HCT116 (cell line): Measurements from ENCODE around the gene NSUN2. TPM values are rescaled to one million over a fixed set of nuclear protein-coding genes. Genes with fewer than 3 reads are reported as not detected.

Experiments
- ATAC-seq: fragments of 200-7000 bp; cut with Tn5 transposase; 2 replicates; pipeline ENCODE4 v1.9.1; 2020; ENCODE audit warnings: mild to moderate bottlenecking, moderate library complexity
- BruUV-seq: library from RNA; stranded (reverse); fragments of 400-500 nt; replicated peaks from 2 replicates; lab custom pipeline; 2021; lab: Mats Ljungman, UMichigan
- CTCF ChIA-PET: fragments of 300-600 bp; sonication (Branson Sonifier 250); formaldehyde crosslinking; loops from one replicate; lab custom pipeline; 2021; ENCODE audit warnings: antibody characterized with exemption; lab: Charles Lee
- POLR2A ChIA-PET: fragments of 300-600, 350-600 bp; sonication (Branson Sonifier 250); formaldehyde crosslinking; loops from one replicate; lab custom pipeline; 2021; ENCODE audit warnings: antibody characterized with exemption; lab: Charles Lee
- RAD21 ChIA-PET, 2 experiments: fragments of 300-600 bp; sonication (Branson Sonifier 250); formaldehyde crosslinking; loops; one replicate each; lab custom pipeline; 2023; ENCODE audit warnings: low total read pairs in 2 of 2; ENCODE audit not compliant: uncharacterized antibody in 2 of 2, unreplicated experiment in 2 of 2, low non-redundant PET in 1 of 2; lab: Charles Lee
- DNase-seq: peaks from one replicate; pipeline ENCODE4 v3.0.0-alpha.2; 2010; ENCODE audit warnings: low read depth, low spot score
- H2AFZ ChIP-seq: fragments of 200-600 bp; shearing (Covaris generic), sonication (generic); 2 replicates; pipeline ENCODE4 v1.6.1; 2017; ENCODE audit warnings: low read depth, mixed run types, mixed read lengths, antibody characterized with exemption, low read length; ENCODE audit not compliant: poor library complexity, severe bottlenecking
- H3K27ac ChIP-seq: 2 replicates; pipeline ENCODE4 v1.5.1; 2012; ENCODE audit warnings: low read depth, low read length
- H3K27me3 ChIP-seq: fragments of 200-600 bp; sonication (generic); 2 replicates; pipeline ENCODE4 v1.6.1; 2016; ENCODE audit warnings: mixed run types, low read length, mixed read lengths; ENCODE audit not compliant: insufficient read depth
- H3K36me3 ChIP-seq, 2 experiments: fragments of 200-500 bp in 1 of 2; fragments of 200-600 bp in 1 of 2; sonication (Bioruptor generic) in 1 of 2; sonication (generic) in 1 of 2; 2 replicates each; pipeline versions ENCODE4 v1.5.1 to v1.6.1; 2014 to 2016; ENCODE audit warnings: low read length in 2 of 2, inconsistent platforms in 1 of 2, mixed read lengths in 1 of 2, mixed run types in 1 of 2; ENCODE audit not compliant: insufficient read depth in 2 of 2, control insufficient read depth in 1 of 2
- H3K4me1 ChIP-seq, 2 experiments: fragments of 200-600 bp in 1 of 2; sonication (generic) in 1 of 2; 2 replicates each; pipeline versions ENCODE4 v1.5.1 to v1.6.1; 2012 to 2017; ENCODE audit warnings: low read length in 2 of 2, inconsistent platforms in 1 of 2, mild to moderate bottlenecking in 1 of 2, mixed read lengths in 1 of 2, mixed run types in 1 of 2, moderate library complexity in 1 of 2; ENCODE audit not compliant: insufficient read depth in 2 of 2, control insufficient read depth in 1 of 2
- H3K4me2 ChIP-seq: fragments of 200-600 bp; sonication (generic); 2 replicates; pipeline ENCODE4 v1.6.1; 2017; ENCODE audit warnings: mixed run types, low read length, mixed read lengths
- H3K4me3 ChIP-seq, 2 experiments: fragments of 200-600 bp in 1 of 2; sonication (generic) in 1 of 2; replicated peaks in 1 of 2; 2 replicates each; pipeline ENCODE4 v1.5.1; 2011 to 2016; ENCODE audit warnings: low read length in 2 of 2, control low read depth in 1 of 2, low read depth in 1 of 2, mild to moderate bottlenecking in 1 of 2, mixed read lengths in 1 of 2, mixed run types in 1 of 2
- H3K79me2 ChIP-seq: fragments of 200-600 bp; sonication (generic); 2 replicates; pipeline ENCODE4 v1.6.1; 2017; ENCODE audit warnings: mild to moderate bottlenecking, mixed run types, low read length, moderate library complexity, mixed read lengths; ENCODE audit not compliant: insufficient read depth
- H3K9ac ChIP-seq: fragments of 200-600 bp; sonication (generic); 2 replicates; pipeline ENCODE4 v1.6.1; 2016; ENCODE audit warnings: low read length, mixed read lengths
- H3K9me2 ChIP-seq: fragments of 200-600 bp; sonication (generic), shearing (Covaris generic); 2 replicates; pipeline ENCODE4 v1.6.1; 2017; ENCODE audit warnings: mixed run types, mild to moderate bottlenecking, moderate library complexity; ENCODE audit not compliant: insufficient read depth
- H3K9me3 ChIP-seq, 2 experiments: fragments of 200-500 bp in 1 of 2; fragments of 200-600 bp in 1 of 2; sonication (Bioruptor generic) in 1 of 2; sonication (generic) in 1 of 2; 2 replicates each; pipeline ENCODE4 v1.6.1; 2014 to 2017; ENCODE audit warnings: low read length in 2 of 2, mixed read lengths in 2 of 2, inconsistent platforms in 1 of 2, low read depth in 1 of 2, mild to moderate bottlenecking in 1 of 2, mixed run types in 1 of 2, moderate library complexity in 1 of 2; ENCODE audit not compliant: control insufficient read depth in 1 of 2, insufficient read depth in 1 of 2
- H4K20me1 ChIP-seq: fragments of 200-600 bp; sonication (generic), shearing (Covaris generic); 2 replicates; pipeline ENCODE4 v1.6.1; 2017; ENCODE audit warnings: mixed run types, mild to moderate bottlenecking, moderate library complexity; ENCODE audit not compliant: insufficient read depth
- ATF3 ChIP-seq: IDR thresholded peaks from 2 replicates; pipeline ENCODE4 v1.6.1; 2012
- CEBPB ChIP-seq: IDR thresholded peaks from 2 replicates; pipeline ENCODE4 v1.6.1; 2012; ENCODE audit warnings: low read depth
- CTCF ChIP-seq, 3 experiments: fragments of 200-600 bp in 1 of 3; sonication (generic) in 1 of 3; IDR thresholded peaks in 2 of 3; conservative IDR thresholded peaks in 1 of 3; 2 replicates each; pipeline ENCODE4 v1.5.1; 2012 to 2017; ENCODE audit warnings: low read depth in 2 of 3, low read length in 2 of 3, antibody characterized with exemption in 1 of 3, borderline replicate concordance in 1 of 3, control low read depth in 1 of 3, mild to moderate bottlenecking in 1 of 3, mixed read lengths in 1 of 3, mixed run types in 1 of 3, moderate library complexity in 1 of 3; ENCODE audit not compliant: insufficient read depth in 1 of 3
- EZH2phosphoT487 ChIP-seq: fragments of 200-600 bp; IDR thresholded peaks from 2 replicates; pipeline ENCODE4 v1.6.1; 2018; ENCODE audit warnings: antibody characterized with exemption, borderline replicate concordance
- FOSL1 ChIP-seq: IDR thresholded peaks from 2 replicates; pipeline ENCODE4 v1.6.1; 2012; ENCODE audit warnings: low read depth
- JUND ChIP-seq: IDR thresholded peaks from 2 replicates; pipeline ENCODE4 v1.6.1; 2012
- POLR2AphosphoS5 ChIP-seq: IDR thresholded peaks from 2 replicates; pipeline ENCODE4 v1.6.1; 2011; ENCODE audit warnings: mild to moderate bottlenecking, low read depth, low read length, moderate library complexity
- RAD21 ChIP-seq: IDR thresholded peaks from 2 replicates; pipeline ENCODE4 v1.6.1; 2012; ENCODE audit warnings: low read depth, mild to moderate bottlenecking
- REST ChIP-seq: IDR thresholded peaks from 2 replicates; pipeline ENCODE4 v1.6.1; 2012; ENCODE audit warnings: low read depth
- SIN3A ChIP-seq: IDR thresholded peaks from 2 replicates; pipeline ENCODE4 v1.6.1; 2012; ENCODE audit warnings: low read depth
- SRF ChIP-seq: IDR thresholded peaks from 2 replicates; pipeline ENCODE4 v1.6.1; 2012; ENCODE audit warnings: low read depth
- TCF7L2 ChIP-seq: IDR thresholded peaks from 2 replicates; pipeline ENCODE4 v1.7.0; 2011; ENCODE audit warnings: borderline replicate concordance, inconsistent platforms; ENCODE audit not compliant: insufficient read depth, insufficient read length; ENCODE audit errors: extremely low read depth
- ZFX ChIP-seq: fragments of 450-650 bp; IDR thresholded peaks from 2 replicates; pipeline ENCODE4 v1.6.1; 2017
- ZNF274 ChIP-seq: fragments of 200-500 bp; sonication (Bioruptor generic); IDR thresholded peaks from 2 replicates; pipeline ENCODE4 v1.6.1; 2014; ENCODE audit warnings: mild to moderate bottlenecking, low read depth, low read length, inconsistent platforms
- intact Hi-C: fragments of 100-400 bp; cut with micrococcal nuclease; formaldehyde crosslinking; loops from 2 replicates; pipeline ENCODE4 v1.10.0; 2022
- total RNA-seq: library from RNA; stranded (reverse); gene quantifications from one replicate; pipeline ENCODE4 v1.2.1, GENCODE V29; 2021; ENCODE audit not compliant: unreplicated experiment

NSUN2 gene
- total RNA-seq, 1 experiment from 2014 or later = 101 TPM

- H3K9me2 ChIP-seq = no peaks in the 10 kb centered on the region
- H3K9me3 ChIP-seq = no peaks in the 10 kb centered on the region
- no peak overlapping the region for H3K9ac ChIP-seq
- intact Hi-C loops = no loop called here
- no peak overlapping the region for H3K4me3 ChIP-seq
- H3K4me1 ChIP-seq = no peaks in the 10 kb centered on the region
- TF ChIP-seq ZFX = no peak
- no peak for TF ChIP-seq ZNF274
- no peak for TF ChIP-seq POLR2AphosphoS5
- no peak for TF ChIP-seq RAD21
- TF ChIP-seq ATF3 = no peak
- no peak for TF ChIP-seq SIN3A
- no peak for TF ChIP-seq CEBPB
- TF ChIP-seq JUND = no peak
- no peak for TF ChIP-seq FOSL1
- no peak for TF ChIP-seq REST
- no peak for TF ChIP-seq SRF
- no peak for TF ChIP-seq EZH2phosphoT487
- TF ChIP-seq CTCF (IDR thresholded peaks at IDR 0.05 in 2 of 3, conservative IDR thresholded peaks at IDR 0.05 in 1 of 3; ENCODE audit: borderline replicate concordance in 1 of 3, insufficient read depth in 1 of 3, low read depth in 2 of 3, low read length in 2 of 3) = no peak
- TF ChIP-seq TCF7L2 = no peak
- TF ChIP-seq, all 23 proteins: peak for 0
- ChIA-PET POLR2A (no interaction called here), CTCF (interaction anchor here (1.0 kb wide), 1 partner anchor 10 kb away, joined by 3 read pairs; no protein-coding TSS in a partner anchor), RAD21 (no interaction called here)
- no TSS peak for BruUV-seq
- Histone ChIP-seq H3K79me2 (no peaks in the 10 kb centered on the region), H4K20me1 (no peaks in the 10 kb centered on the region), H3K27ac (no peak overlapping the region), H3K27me3 (peaks cover 4% of the 10 kb centered on the region; the same call in 1 of the 2 replicates), H2AFZ (no peak overlapping the region), H3K36me3 (no peaks in the 10 kb centered on the region), H3K4me2 (no peak overlapping the region)
- DNase-seq (no peak), ATAC-seq (no peak)
These were observed 45.7 kb downstream of the NSUN2 start for GRCh38 chr5:6587171-6587570.
